Stimulated activated naive CD4-positive, alpha-beta T cell treated with Interleukin-2 at 50 U/mL for 16 hours (primary cell): ENCODE results near the gene CFL2.

Experiments
- DNase-seq: peaks from one replicate; lab custom pipeline; 2025; lab: John Stamatoyannopoulos, UW

CFL2 gene

DNA sequence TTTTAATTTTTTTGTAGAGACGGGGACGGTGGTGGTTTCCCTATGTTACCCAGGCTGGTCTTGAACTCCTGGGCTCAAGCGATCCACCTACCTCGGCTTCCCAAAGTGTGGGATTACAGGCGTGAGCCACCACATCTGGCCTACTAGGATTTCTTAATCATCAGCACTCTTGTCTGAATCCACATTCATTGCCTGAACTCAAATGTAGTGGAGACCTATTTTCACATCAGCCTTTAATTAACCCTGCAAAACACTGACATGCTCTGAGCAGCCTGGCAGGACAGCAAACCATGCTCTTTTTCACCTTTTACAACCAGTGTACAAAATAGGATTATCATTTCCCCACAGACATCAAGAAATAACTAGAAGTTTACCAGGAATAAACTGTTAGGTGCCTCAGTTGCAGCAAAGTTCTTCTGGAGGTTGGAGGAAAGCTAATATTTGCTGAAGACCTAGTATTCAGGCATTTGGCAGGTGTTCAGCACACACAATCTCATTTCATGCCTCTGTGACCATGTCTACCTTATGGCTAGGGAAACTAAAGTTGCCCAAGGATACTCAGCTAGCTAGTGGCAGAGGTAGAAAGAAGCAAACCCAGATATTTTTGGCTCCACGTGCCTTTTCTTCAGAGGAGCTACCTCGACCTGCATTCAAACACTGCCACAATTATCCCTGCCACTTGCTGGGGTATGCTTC, 37.7 kb downstream of the CFL2 start:
- no peak for DNase-seq

DNA sequence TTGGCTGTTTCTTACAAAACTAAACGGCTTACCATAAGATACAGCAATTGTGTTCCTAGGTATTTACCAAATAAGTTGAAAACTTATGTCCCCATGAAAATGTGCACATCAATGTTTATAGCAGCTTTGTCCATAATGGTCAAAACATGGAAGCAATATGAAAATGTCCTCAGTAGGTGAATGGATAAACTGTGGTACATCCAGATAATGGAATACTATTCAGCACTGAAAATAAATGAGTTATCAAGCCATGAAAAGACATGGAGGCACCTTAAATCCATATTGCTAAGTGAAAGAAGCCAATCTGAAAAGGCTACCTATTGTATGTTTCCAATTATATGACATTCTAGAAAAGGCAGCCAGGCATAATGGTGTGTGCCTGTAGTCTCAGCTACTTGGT, 40.7 kb downstream of the CFL2 start:
- DNase-seq, result no peak

GRCh38 chr14:34671716-34672115, 42.7 kb downstream of the CFL2 start:
- no peak for DNase-seq

DNA sequence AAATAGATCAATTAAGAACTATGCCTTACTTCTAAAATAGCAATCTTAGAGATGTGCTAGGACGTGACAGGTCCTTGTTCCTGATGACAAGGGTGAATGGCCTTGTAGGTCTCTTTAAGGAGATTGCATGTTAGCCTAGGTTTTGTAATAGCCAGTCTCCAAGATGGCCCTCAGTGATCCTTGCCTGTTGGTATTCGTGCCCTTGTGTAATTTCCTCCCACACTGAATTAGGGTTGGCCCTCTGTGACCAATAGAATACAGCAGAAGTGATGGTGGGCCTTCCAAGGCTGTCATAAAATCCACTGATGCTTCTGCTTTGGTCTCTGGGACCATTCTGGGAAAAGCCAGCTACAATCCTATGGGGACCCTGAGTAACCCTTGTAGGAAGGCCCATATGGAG, 46.3 kb downstream of the CFL2 start:
- DNase-seq, result no peak

GRCh38 chr14:34667007-34667406, 47.4 kb downstream of the CFL2 start:
- DNase-seq, result no peak

DNA sequence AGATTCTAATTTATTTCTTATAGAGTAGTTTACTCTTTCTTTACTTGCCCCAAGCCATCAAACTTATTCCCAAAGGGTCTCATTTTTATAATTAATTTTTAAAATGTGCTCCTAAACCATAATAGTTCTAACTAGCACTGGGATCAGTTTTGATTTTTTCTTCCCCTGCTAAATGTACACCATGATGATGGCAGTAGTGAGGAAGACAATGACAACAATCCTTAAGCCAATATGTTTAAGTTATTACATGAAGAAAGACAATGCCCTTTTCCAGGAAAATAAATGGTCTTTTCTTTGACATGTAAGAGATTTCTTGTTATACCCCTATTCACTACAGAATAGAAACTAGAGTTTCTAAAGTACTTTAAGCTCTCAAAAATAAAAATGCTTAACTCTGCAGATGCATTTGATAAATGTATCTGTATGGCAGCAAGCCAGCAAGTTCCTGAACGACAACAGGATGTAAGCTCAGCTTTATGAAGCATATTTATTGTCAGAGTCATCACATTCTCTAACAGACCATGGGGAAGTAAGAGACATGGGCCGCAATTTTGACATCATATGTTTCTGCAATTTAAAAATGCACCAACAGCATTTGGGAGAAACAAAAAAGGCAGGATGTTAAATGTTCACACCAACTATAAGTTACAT, 48.5 kb downstream of the CFL2 start:
- DNase-seq, result no peak

DNA sequence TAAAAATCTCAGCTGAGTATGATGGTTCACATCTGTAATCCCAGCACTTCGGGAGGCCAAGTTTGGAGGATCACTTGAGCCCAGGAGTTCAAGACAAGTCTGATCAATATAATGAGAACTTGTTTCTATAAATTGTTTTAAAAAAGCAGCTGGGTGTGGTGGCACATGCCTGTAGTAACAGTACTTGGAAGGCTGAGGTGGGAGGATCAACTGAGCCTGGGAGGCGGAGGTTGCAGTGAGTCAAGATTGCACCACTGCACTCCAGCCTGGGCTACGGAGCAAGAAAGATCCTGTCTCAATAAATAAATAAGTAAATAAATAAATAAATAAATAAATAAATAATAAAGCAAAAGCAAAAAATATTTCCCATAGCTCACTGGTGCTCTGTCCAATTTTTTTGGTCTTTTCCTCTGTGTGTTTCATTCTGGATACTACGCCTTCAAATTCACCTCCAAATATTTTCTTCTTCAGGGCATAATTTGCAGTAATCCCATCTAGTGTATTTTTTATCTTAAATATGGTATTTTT, 51.8 kb downstream of the CFL2 start:
- no peak for DNase-seq

DNA sequence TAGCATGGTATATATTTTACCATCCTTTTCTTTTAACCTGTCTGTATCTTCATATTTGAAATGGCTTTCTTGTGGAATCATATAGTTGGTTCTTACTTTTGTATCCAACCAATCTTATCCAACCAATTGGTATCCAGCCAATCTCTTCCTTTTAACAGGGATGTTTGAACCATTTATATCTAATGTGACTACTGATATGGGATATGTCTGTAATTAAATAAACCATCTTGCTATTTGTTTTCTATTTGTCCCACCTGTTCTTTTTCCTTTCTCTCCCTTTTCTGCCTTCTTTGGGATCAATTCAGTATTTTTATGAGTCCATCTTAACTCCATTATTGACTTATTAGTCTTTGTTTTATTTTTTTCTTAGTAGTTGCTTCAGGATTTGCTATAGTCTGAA, 53.6 kb downstream of the CFL2 start:
- no peak for DNase-seq
